MM.1S (cell line): ENCODE results near the gene ADGRL3.

Experiments
- DNase-seq: peaks from one replicate; pipeline ENCODE4 v3.0.0-alpha.2; 2015
- H2AFZ ChIP-seq: fragments of 300-600 bp; sonication (generic); 2 replicates; pipeline ENCODE4 v1.6.0; 2016; ENCODE audit warnings: antibody characterized with exemption, low read length
- H3F3A ChIP-seq: fragments of 300-600 bp; sonication (generic); 2 replicates; pipeline ENCODE4 v1.6.1; 2016; ENCODE audit warnings: mild to moderate bottlenecking, antibody characterized with exemption, low read length, moderate library complexity, mixed read lengths; ENCODE audit not compliant: insufficient read depth
- H3K27ac ChIP-seq: fragments of 300-600 bp; sonication (generic); 2 replicates; pipeline ENCODE4 v1.5.1; 2016; ENCODE audit warnings: mild to moderate bottlenecking, low read length
- H3K27me3 ChIP-seq: fragments of 300-600 bp; sonication (generic); replicated peaks from 2 replicates; pipeline ENCODE4 v1.6.0; 2016; ENCODE audit warnings: low read length; ENCODE audit not compliant: insufficient read depth
- H3K36me3 ChIP-seq: fragments of 300-600 bp; sonication (generic); replicated peaks from 2 replicates; pipeline ENCODE4 v1.6.1; 2016; ENCODE audit warnings: mild to moderate bottlenecking, low read length, mixed read lengths; ENCODE audit not compliant: insufficient read depth
- H3K4me1 ChIP-seq: fragments of 300-600 bp; sonication (generic); 2 replicates; pipeline ENCODE4 v1.6.1; 2016; ENCODE audit warnings: low read length, mixed read lengths
- H3K4me2 ChIP-seq: fragments of 300-600 bp; sonication (generic); 2 replicates; pipeline ENCODE4 v1.6.0; 2016; ENCODE audit warnings: low read depth, low read length
- H3K4me3 ChIP-seq: fragments of 300-600 bp; sonication (generic); 2 replicates; pipeline ENCODE4 v1.5.1; 2016; ENCODE audit warnings: low read length, mixed read lengths
- H3K79me2 ChIP-seq: fragments of 300-600 bp; sonication (generic); 2 replicates; pipeline ENCODE4 v1.6.1; 2016; ENCODE audit warnings: mixed run types, low read length, mixed read lengths
- H3K9ac ChIP-seq: fragments of 300-600 bp; sonication (generic); 2 replicates; pipeline ENCODE4 v1.6.1; 2016; ENCODE audit warnings: low read length, mixed read lengths
- H3K9me2 ChIP-seq: fragments of 300-600 bp; sonication (generic); replicated peaks from 2 replicates; pipeline ENCODE4 v1.6.1; 2016; ENCODE audit warnings: mild to moderate bottlenecking, low read length, mixed read lengths; ENCODE audit not compliant: insufficient read depth
- H3K9me3 ChIP-seq: fragments of 300-600 bp; sonication (generic); replicated peaks from 2 replicates; pipeline ENCODE4 v1.6.1; 2016; ENCODE audit warnings: mild to moderate bottlenecking, low read length, mixed read lengths; ENCODE audit not compliant: insufficient read depth
- H4K20me1 ChIP-seq: fragments of 300-600 bp; sonication (generic); 2 replicates; pipeline ENCODE4 v1.6.1; 2016; ENCODE audit warnings: mild to moderate bottlenecking, low read length, moderate library complexity, mixed read lengths; ENCODE audit not compliant: insufficient read depth
- EZH2 ChIP-seq: fragments of 300-600 bp; sonication (generic); optimal IDR thresholded peaks from 2 replicates; pipeline ENCODE3; 2017; ENCODE audit warnings: low read depth, mild to moderate bottlenecking, antibody characterized with exemption, low read length, mixed read lengths
- EZH2phosphoT487 ChIP-seq: fragments of 300-600 bp; sonication (generic); IDR thresholded peaks from 2 replicates; pipeline ENCODE4 v1.6.1; 2018; ENCODE audit warnings: antibody characterized with exemption, low read length
- TF ChIP-seq, protein P1 (sequence below): fragments of 300-600 bp; sonication (generic); IDR thresholded peaks from 2 replicates; pipeline ENCODE4 v1.5.1; 2016; ENCODE audit warnings: antibody characterized with exemption, low read length, mixed read lengths

ADGRL3 gene

DNA sequence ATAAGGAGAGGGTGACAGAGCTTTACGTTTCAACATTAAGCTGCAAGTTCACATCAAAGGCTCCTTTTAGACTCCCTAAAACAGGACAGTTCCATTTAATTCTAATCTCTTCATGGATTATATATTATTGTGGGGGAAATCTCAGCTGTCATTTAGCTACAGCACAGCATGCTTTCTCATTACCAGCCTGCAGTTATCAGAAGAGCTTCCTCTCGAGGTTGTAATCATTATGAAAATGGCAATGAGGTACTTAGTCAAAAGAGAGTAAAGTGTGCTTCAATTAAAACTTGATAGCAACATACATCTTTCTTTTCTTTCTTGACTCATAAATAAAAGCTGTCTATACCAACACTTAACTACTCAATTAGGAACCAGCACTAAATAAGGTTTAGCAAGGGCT, 896.8 kb downstream of the ADGRL3 start:
- H3K36me3 ChIP-seq = no peaks in the 10 kb centered on the region
- no peaks in the 10 kb centered on the region for H3K79me2 ChIP-seq
- no peak overlapping the region for H3K27ac ChIP-seq
- H4K20me1 ChIP-seq = no peaks in the 10 kb centered on the region
- H3K9me2 ChIP-seq = no peaks in the 10 kb centered on the region
- H3K9me3 ChIP-seq = no peaks in the 10 kb centered on the region
- no peak overlapping the region for H2AFZ ChIP-seq
- DNase-seq = no peak
- no peak overlapping the region for H3K4me3 ChIP-seq
- TF ChIP-seq EZH2phosphoT487 = no peak
- no peak overlapping the region for H3K9ac ChIP-seq
- no peaks in the 10 kb centered on the region for H3F3A ChIP-seq
- H3K4me2 ChIP-seq = no peak overlapping the region
- no peaks in the 10 kb centered on the region for H3K27me3 ChIP-seq
- no peaks in the 10 kb centered on the region for H3K4me1 ChIP-seq

DNA sequence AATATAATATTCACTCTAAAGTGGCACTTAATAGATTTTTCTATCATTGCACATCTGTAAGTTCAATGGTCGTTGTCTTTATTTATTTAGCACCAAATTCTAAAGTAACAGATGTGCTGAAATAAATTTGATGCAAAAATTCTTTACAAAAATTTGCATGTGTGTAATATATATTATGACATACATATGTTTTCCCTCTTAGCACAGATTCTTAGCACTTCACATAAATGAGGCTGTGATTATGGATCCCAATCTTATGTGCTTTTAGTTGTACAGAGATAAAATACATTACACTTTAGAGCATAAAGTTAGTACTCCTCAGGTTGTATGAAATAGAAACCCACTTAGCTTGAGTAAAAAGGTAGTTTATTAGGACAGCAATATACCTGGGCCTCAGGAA, 915.1 kb downstream of the ADGRL3 start:
- Histone ChIP-seq H3K4me1 (no peaks in the 10 kb centered on the region), H3K27ac (no peak overlapping the region), H2AFZ (no peak overlapping the region), H3K9ac (no peak overlapping the region), H3K4me3 (no peak overlapping the region), H3F3A (no peaks in the 10 kb centered on the region; the same call in 1 of the 2 replicates), H3K27me3 (no peaks in the 10 kb centered on the region), H4K20me1 (no peaks in the 10 kb centered on the region), H3K36me3 (no peaks in the 10 kb centered on the region), H3K4me2 (no peak overlapping the region), H3K9me2 (no peaks in the 10 kb centered on the region), H3K9me3 (no peaks in the 10 kb centered on the region), H3K79me2 (no peaks in the 10 kb centered on the region)
- DNase-seq = no peak
- TF ChIP-seq, protein P1, sequence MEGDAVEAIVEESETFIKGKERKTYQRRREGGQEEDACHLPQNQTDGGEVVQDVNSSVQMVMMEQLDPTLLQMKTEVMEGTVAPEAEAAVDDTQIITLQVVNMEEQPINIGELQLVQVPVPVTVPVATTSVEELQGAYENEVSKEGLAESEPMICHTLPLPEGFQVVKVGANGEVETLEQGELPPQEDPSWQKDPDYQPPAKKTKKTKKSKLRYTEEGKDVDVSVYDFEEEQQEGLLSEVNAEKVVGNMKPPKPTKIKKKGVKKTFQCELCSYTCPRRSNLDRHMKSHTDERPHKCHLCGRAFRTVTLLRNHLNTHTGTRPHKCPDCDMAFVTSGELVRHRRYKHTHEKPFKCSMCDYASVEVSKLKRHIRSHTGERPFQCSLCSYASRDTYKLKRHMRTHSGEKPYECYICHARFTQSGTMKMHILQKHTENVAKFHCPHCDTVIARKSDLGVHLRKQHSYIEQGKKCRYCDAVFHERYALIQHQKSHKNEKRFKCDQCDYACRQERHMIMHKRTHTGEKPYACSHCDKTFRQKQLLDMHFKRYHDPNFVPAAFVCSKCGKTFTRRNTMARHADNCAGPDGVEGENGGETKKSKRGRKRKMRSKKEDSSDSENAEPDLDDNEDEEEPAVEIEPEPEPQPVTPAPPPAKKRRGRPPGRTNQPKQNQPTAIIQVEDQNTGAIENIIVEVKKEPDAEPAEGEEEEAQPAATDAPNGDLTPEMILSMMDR = no peak

DNA sequence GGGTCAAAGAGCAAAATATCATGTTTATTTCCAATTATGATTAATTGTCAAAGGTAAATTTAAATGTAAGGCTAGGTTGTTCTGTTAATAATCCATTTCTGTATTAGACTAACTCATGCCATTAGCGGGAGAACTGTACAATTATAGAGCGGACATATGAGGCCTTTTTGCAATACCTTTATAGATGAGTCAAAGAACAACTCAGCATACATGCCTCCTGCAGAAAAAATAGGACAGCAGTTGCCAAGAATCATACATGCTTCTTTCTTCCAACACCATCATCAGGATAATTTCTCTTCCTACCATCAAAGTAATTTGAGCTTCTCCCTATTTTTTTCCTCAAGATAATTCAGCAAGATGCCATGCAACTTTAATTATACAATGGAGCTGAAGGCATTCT, 917.8 kb downstream of the ADGRL3 start:
- Histone ChIP-seq H4K20me1 (no peaks in the 10 kb centered on the region), H3K36me3 (no peaks in the 10 kb centered on the region), H3K9me3 (no peaks in the 10 kb centered on the region), H3F3A (no peaks in the 10 kb centered on the region), H3K4me3 (no peak overlapping the region), H3K4me1 (no peaks in the 10 kb centered on the region), H3K27ac (no peak overlapping the region), H3K9me2 (no peaks in the 10 kb centered on the region), H2AFZ (no peak overlapping the region), H3K27me3 (no peaks in the 10 kb centered on the region), H3K79me2 (no peaks in the 10 kb centered on the region), H3K9ac (no peak overlapping the region), H3K4me2 (no peak overlapping the region)
- DNase-seq = no peak
- no peak for TF ChIP-seq EZH2phosphoT487
- TF ChIP-seq, protein P1 = no peak
- TF ChIP-seq EZH2 = no peak

DNA sequence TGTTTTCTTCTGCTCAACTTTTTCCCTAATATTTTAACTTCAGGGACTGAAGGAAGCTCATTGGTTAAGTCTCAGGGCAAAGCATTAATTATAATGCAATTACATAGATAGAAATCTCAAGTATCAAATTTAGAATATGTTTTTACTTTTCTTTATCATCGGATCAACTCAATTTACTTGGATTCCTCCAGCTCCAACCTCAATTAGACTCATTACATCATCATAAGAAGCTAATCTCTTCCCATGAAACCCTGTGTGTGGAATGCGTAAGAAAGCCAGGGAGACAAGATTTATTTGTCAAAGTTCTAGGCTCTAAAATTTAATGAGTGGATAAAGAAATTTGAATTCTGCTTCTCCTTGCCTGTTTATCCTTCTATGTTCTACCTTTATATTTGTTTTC, 918.4 kb downstream of the ADGRL3 start:
- Histone ChIP-seq H3K9me3 (no peaks in the 10 kb centered on the region), H3K4me1 (no peaks in the 10 kb centered on the region), H3K4me3 (no peak overlapping the region), H4K20me1 (no peaks in the 10 kb centered on the region), H3F3A (no peaks in the 10 kb centered on the region), H3K4me2 (no peak overlapping the region), H3K9ac (no peak overlapping the region), H3K36me3 (no peaks in the 10 kb centered on the region), H3K9me2 (no peaks in the 10 kb centered on the region), H3K79me2 (no peaks in the 10 kb centered on the region), H2AFZ (no peak overlapping the region), H3K27ac (no peak overlapping the region), H3K27me3 (no peaks in the 10 kb centered on the region)
- DNase-seq = no peak
- TF ChIP-seq EZH2 = no peak
- TF ChIP-seq EZH2phosphoT487 = no peak
- TF ChIP-seq, protein P1 = no peak
